Natural killer cell (primary cell): ENCODE results near the gene SOHLH2. TPM values are rescaled to one million over a fixed set of nuclear protein-coding genes. Genes with fewer than 3 reads are reported as not detected.

Experiments
- ATAC-seq, 3 donors: fragments of 150-1000 bp in 2 of 3; fragments of 200-7000 bp in 1 of 3; cut with Tn5 transposase; 1 replicate in 1 of 3; 2 replicates in 2 of 3; pipeline ENCODE4 v1.10.0; 2021; ENCODE audit warnings: mild to moderate bottlenecking in 2 of 3, moderate library complexity in 2 of 3
- DNase-seq, 2 donors: peaks; one replicate each; pipeline versions ENCODE4 v3.0.0 to v3.0.0-alpha.2; 2013 to 2021; ENCODE audit warnings: mixed read lengths in 1 of 2
- H3K27ac ChIP-seq: one replicate; pipeline ENCODE4 v1.5.1; 2013; ENCODE audit warnings: mild to moderate bottlenecking, low read length
- H3K27me3 ChIP-seq: one replicate; pipeline ENCODE4 v1.6.1; 2013; ENCODE audit warnings: low read length; ENCODE audit not compliant: control insufficient read depth, insufficient read depth
- H3K36me3 ChIP-seq: one replicate; pipeline ENCODE4 v1.6.1; 2013; ENCODE audit warnings: low read length; ENCODE audit not compliant: control insufficient read depth, insufficient read depth
- H3K4me1 ChIP-seq: one replicate; pipeline ENCODE4 v1.6.1; 2013; ENCODE audit warnings: low read length; ENCODE audit not compliant: control insufficient read depth, insufficient read depth
- H3K4me3 ChIP-seq: one replicate; pipeline ENCODE4 v1.5.1; 2013; ENCODE audit warnings: low read length
- H3K9me3 ChIP-seq: one replicate; pipeline ENCODE4 v1.6.1; 2013; ENCODE audit warnings: low read length; ENCODE audit not compliant: control insufficient read depth, insufficient read depth
- H3K27ac Mint-ChIP-seq, 2 donors: one replicate each; pipeline ENCODE4 v1.8.0; 2022; ENCODE audit warnings: mild to moderate bottlenecking in 2 of 2, mixed read lengths in 2 of 2, moderate library complexity in 1 of 2
- H3K27me3 Mint-ChIP-seq, 2 donors: one replicate each; pipeline ENCODE4 v1.8.0; 2022; ENCODE audit warnings: low read depth in 2 of 2, mixed read lengths in 2 of 2
- H3K36me3 Mint-ChIP-seq: one replicate; pipeline ENCODE4 v1.8.0; 2022; ENCODE audit warnings: mixed read lengths
- H3K4me1 Mint-ChIP-seq, 2 donors: one replicate each; pipeline ENCODE4 v1.8.0; 2022; ENCODE audit warnings: mixed read lengths in 2 of 2
- H3K4me3 Mint-ChIP-seq: one replicate; pipeline ENCODE4 v1.8.0; 2022; ENCODE audit warnings: mild to moderate bottlenecking, moderate library complexity, mixed read lengths
- H3K9me3 Mint-ChIP-seq, 2 donors: one replicate each; pipeline ENCODE4 v1.8.0; 2022; ENCODE audit warnings: mixed read lengths in 2 of 2
- WGBS: methylation state at CpG from one replicate; pipeline ENCODE4 v1.1.7; 2013; ENCODE audit warnings: missing lambda C conversion rate; ENCODE audit not compliant: insufficient coverage; 5-methylcytosine and 5-hydroxymethylcytosine counted together
- intact Hi-C: fragments of 100-400 bp; cut with micrococcal nuclease; formaldehyde crosslinking; loops from one replicate; pipeline ENCODE4 v1.14.2; 2022
- total RNA-seq, 4 donors: library from RNA; stranded (reverse); fragments of 120-200 nt in 1 of 4; gene quantifications; one replicate each; pipeline versions ENCODE4 v1.2.3 to v1.2.4, GENCODE V29; 2013 to 2022
- TF ChIP-seq, protein P1 (sequence below): fragments of 200-600 bp; IDR thresholded peaks from one replicate; pipeline ENCODE4 v1.8.0; 2022; ENCODE audit warnings: antibody characterized with exemption

The SOHLH2 gene
- total RNA-seq, 3 donors from 2014 or later (not counting 1 experiment from before 2014, with no cell fraction given), result not detected

DNA sequence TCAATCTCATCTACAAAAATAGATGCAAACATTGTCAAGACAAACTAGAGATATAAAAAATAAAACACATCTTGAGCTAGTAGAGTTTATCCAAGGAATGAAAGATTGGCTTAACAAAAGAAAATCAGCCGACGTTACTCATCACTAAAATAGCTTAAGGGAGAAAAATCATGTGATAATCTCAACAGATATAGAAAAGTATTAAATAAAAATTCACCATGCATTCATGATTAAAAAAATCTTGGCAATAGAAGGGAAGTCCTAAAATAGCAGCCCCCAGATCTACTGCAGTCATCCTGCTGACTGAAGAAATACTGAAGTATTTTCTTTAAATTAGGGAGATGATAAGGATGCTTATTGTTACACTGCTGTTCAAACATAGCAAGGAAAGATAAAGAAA is 70.6 kb downstream of the SOHLH2 start:
- no peak overlapping the region for H3K4me3 ChIP-seq
- intact Hi-C loops, result no loop called here
- no peaks in the 10 kb centered on the region for H3K27me3 ChIP-seq
- ATAC-seq (no peak), DNase-seq (no peak)
- H3K36me3 ChIP-seq, result no peaks in the 10 kb centered on the region
- Mint-ChIP-seq H3K36me3 (no peaks in the 10 kb centered on the region), H3K4me3 (no peak overlapping the region), H3K4me1 (no peaks in the 10 kb centered on the region), H3K9me3 (peaks cover 4 to 11% of the 10 kb centered on the region in 2 donors), H3K27ac (no peak overlapping the region), H3K27me3 (no peaks in the 10 kb centered on the region)
- TF ChIP-seq, protein P1, sequence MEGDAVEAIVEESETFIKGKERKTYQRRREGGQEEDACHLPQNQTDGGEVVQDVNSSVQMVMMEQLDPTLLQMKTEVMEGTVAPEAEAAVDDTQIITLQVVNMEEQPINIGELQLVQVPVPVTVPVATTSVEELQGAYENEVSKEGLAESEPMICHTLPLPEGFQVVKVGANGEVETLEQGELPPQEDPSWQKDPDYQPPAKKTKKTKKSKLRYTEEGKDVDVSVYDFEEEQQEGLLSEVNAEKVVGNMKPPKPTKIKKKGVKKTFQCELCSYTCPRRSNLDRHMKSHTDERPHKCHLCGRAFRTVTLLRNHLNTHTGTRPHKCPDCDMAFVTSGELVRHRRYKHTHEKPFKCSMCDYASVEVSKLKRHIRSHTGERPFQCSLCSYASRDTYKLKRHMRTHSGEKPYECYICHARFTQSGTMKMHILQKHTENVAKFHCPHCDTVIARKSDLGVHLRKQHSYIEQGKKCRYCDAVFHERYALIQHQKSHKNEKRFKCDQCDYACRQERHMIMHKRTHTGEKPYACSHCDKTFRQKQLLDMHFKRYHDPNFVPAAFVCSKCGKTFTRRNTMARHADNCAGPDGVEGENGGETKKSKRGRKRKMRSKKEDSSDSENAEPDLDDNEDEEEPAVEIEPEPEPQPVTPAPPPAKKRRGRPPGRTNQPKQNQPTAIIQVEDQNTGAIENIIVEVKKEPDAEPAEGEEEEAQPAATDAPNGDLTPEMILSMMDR, result no peak
- H3K9me3 ChIP-seq, result no peaks in the 10 kb centered on the region
- no CpG with 5 or more reads among the region's 2 CpGs for WGBS
- H3K4me1 ChIP-seq, result no peaks in the 10 kb centered on the region
- H3K27ac ChIP-seq, result no peak overlapping the region

DNA sequence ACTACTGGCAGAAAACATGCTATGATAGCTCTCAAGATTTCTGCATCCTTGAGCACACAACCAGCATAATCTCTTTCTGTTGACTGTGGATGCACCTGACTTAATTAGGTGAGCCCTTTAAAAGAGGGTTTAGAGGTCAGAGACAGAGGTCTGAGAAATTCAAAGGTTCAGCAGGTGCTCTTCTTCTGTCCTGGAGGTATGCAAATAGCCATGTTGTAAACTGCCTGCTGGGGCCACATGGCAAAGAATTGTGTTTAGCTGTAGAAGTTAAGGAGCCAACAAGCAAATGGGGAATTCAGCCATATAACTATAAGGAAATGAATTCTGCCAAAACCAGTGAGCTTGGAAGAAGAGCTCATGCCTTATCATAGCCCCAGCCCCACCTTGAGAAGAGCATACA is 71.6 kb downstream of the SOHLH2 start:
- Mint-ChIP-seq H3K27me3 (no peaks in the 10 kb centered on the region), H3K27ac (no peak overlapping the region), H3K9me3 (peaks cover 6 to 11% of the 10 kb centered on the region in 2 donors), H3K4me1 (no peaks in the 10 kb centered on the region), H3K36me3 (no peaks in the 10 kb centered on the region), H3K4me3 (no peak overlapping the region)
- Histone ChIP-seq H3K27me3 (no peaks in the 10 kb centered on the region), H3K36me3 (no peaks in the 10 kb centered on the region), H3K9me3 (no peaks in the 10 kb centered on the region), H3K4me1 (no peaks in the 10 kb centered on the region), H3K4me3 (no peak overlapping the region), H3K27ac (no peak overlapping the region)
- no peak for ATAC-seq
- TF ChIP-seq, protein P1, result no peak
- no peak for DNase-seq
- intact Hi-C loops, result no loop called here

DNA sequence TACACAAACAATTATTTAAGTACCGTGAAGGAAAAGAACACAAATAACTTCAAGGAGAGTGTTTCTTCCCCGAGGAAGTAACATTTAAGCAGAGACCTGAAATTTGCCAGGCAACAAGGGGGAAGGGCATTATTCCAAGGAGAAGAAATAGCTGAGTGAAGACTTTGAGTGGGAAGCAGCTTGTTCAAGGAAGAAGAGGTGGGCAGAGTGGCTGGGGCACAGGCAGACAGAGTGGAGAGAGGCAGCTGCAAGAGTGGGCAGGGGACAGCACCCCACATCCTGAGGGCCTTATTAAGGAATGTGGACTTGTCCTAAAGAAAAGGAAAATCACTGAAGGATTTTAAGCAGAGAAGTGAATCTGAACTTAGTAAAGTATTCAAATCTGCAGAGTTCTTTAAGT is 78.5 kb downstream of the SOHLH2 start:
- H3K27ac Mint-ChIP-seq, result no peak overlapping the region
- DNase-seq (no peak), ATAC-seq (no peak)
- no peaks in the 10 kb centered on the region for H3K4me1 ChIP-seq
- no peak overlapping the region for H3K27ac ChIP-seq
- H3K36me3 ChIP-seq, result no peaks in the 10 kb centered on the region
- no peak overlapping the region for H3K4me3 Mint-ChIP-seq
- no peaks in the 10 kb centered on the region for H3K9me3 ChIP-seq
- H3K36me3 Mint-ChIP-seq, result peaks cover 10% of the 10 kb centered on the region
- intact Hi-C loops, result no loop called here
- TF ChIP-seq, protein P1, result no peak
- peaks cover 9 to 13% of the 10 kb centered on the region in 2 donors for H3K9me3 Mint-ChIP-seq
- no peaks in the 10 kb centered on the region for H3K4me1 Mint-ChIP-seq
- WGBS, result 90% methylated on average over 2 of the region's 2 CpGs
- peaks cover 5% of the 10 kb centered on the region for H3K27me3 ChIP-seq
- peaks cover 7 to 13% of the 10 kb centered on the region in 2 donors for H3K27me3 Mint-ChIP-seq
- H3K4me3 ChIP-seq, result no peak overlapping the region

DNA sequence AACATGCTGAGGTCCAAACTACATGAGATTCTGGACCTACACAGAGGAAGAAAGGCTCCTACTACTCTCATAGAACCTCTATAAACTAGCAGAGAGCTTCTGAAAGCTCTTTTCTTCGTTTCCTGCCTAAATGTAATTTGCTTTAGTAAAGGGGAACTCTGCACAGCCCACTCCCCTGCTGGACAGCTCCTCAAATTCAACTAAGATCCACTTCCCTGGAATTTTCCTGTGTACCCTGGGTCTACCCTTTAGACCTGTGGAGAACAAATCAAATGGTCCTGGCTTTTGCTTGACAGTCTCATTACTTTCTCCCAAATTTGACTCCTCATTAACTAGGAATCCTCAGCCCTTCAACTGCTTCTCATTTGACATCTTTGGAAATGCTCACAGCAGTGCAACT is 79.7 kb downstream of the SOHLH2 start:
- H3K4me3 Mint-ChIP-seq, result no peak overlapping the region
- no peaks in the 10 kb centered on the region for H3K9me3 ChIP-seq
- no peak for DNase-seq
- 33% methylated on average over 1 of the region's 1 CpG for WGBS
- no peak overlapping the region for H3K4me3 ChIP-seq
- peaks cover 5% of the 10 kb centered on the region for H3K27me3 ChIP-seq
- TF ChIP-seq, protein P1, result no peak
- peaks cover 10% of the 10 kb centered on the region for H3K36me3 Mint-ChIP-seq
- peaks cover 12 to 13% of the 10 kb centered on the region in 2 donors for H3K27me3 Mint-ChIP-seq
- no peaks in the 10 kb centered on the region for H3K4me1 ChIP-seq
- H3K27ac Mint-ChIP-seq, result no peak overlapping the region
- H3K36me3 ChIP-seq, result no peaks in the 10 kb centered on the region
- intact Hi-C loops, result no loop called here
- peaks cover 7 to 9% of the 10 kb centered on the region in 2 donors for H3K9me3 Mint-ChIP-seq
- no peaks in the 10 kb centered on the region for H3K4me1 Mint-ChIP-seq
- H3K27ac ChIP-seq, result no peak overlapping the region
- no peak for ATAC-seq
